T-helper 1 cell treated with Interleukin-12 subunit alpha and Interleukin-12 subunit beta and Interleukin-4 antibody, amounts not matched to agents 30 μg/mL and 1 μg/mL, for 36 hours (primary cell): ENCODE data around the gene TMEM87B.

Experiments
- H3K27ac Mint-ChIP-seq: one replicate; pipeline ENCODE4 v1.8.0; 2021; ENCODE audit warnings: mild to moderate bottlenecking, mixed read lengths
- H3K27me3 Mint-ChIP-seq: one replicate; pipeline ENCODE4 v1.8.0; 2021; ENCODE audit warnings: low read depth, mixed read lengths
- H3K36me3 Mint-ChIP-seq: one replicate; pipeline ENCODE4 v1.8.0; 2021; ENCODE audit warnings: low read depth, mixed read lengths
- H3K4me1 Mint-ChIP-seq: one replicate; pipeline ENCODE4 v1.8.0; 2021; ENCODE audit warnings: low read depth, mixed read lengths
- H3K4me3 Mint-ChIP-seq: one replicate; pipeline ENCODE4 v1.8.0; 2021; ENCODE audit warnings: mild to moderate bottlenecking, moderate library complexity, mixed read lengths
- H3K9me3 Mint-ChIP-seq: one replicate; pipeline ENCODE4 v1.8.0; 2021; ENCODE audit warnings: mixed read lengths

TMEM87B gene

GRCh38 chr2:112151701-112152440 lies 96.8 kb downstream of the TMEM87B start:
- no peak overlapping the region for H3K27ac Mint-ChIP-seq
- no peaks in the 10 kb centered on the region for H3K36me3 Mint-ChIP-seq
- no peak overlapping the region for H3K4me3 Mint-ChIP-seq
- H3K4me1 Mint-ChIP-seq: peaks cover 27% of the 10 kb centered on the region
- H3K9me3 Mint-ChIP-seq: no peaks in the 10 kb centered on the region
- peaks cover 8% of the 10 kb centered on the region for H3K27me3 Mint-ChIP-seq

- H3K27ac Mint-ChIP-seq: no peak overlapping the region
- H3K27me3 Mint-ChIP-seq: peaks cover 3% of the 10 kb centered on the region
- H3K9me3 Mint-ChIP-seq: no peaks in the 10 kb centered on the region
- no peaks in the 10 kb centered on the region for H3K36me3 Mint-ChIP-seq
- H3K4me1 Mint-ChIP-seq: peaks cover 30% of the 10 kb centered on the region
- H3K4me3 Mint-ChIP-seq: no peak overlapping the region
Observed at GRCh38 chr2:112152476-112153178, 97.6 kb downstream of the TMEM87B start.

GRCh38 chr2:112153179-112153490 lies 98.1 kb downstream of the TMEM87B start:
- no peaks in the 10 kb centered on the region for H3K9me3 Mint-ChIP-seq
- H3K36me3 Mint-ChIP-seq: no peaks in the 10 kb centered on the region
- peaks cover under 1% of the 10 kb centered on the region for H3K27me3 Mint-ChIP-seq
- H3K4me1 Mint-ChIP-seq: peaks cover 30% of the 10 kb centered on the region
- no peak overlapping the region for H3K27ac Mint-ChIP-seq
- no peak overlapping the region for H3K4me3 Mint-ChIP-seq

GRCh38 chr2:112153501-112153900 lies 98.4 kb downstream of the TMEM87B start:
- Mint-ChIP-seq H3K27me3 (no peaks in the 10 kb centered on the region), H3K27ac (no peak overlapping the region), H3K9me3 (no peaks in the 10 kb centered on the region), H3K4me3 (no peak overlapping the region), H3K4me1 (peaks cover 30% of the 10 kb centered on the region), H3K36me3 (no peaks in the 10 kb centered on the region)

GRCh38 chr2:112154246-112155117 lies 99.4 kb downstream of the TMEM87B start:
- Mint-ChIP-seq H3K36me3 (no peaks in the 10 kb centered on the region), H3K4me1 (peaks cover 30% of the 10 kb centered on the region), H3K27me3 (no peaks in the 10 kb centered on the region), H3K4me3 (no peak overlapping the region), H3K9me3 (no peaks in the 10 kb centered on the region), H3K27ac (no peak overlapping the region)

- H3K27me3 Mint-ChIP-seq: no peaks in the 10 kb centered on the region
- peak overlapping the region; percentile 63 for H3K4me3 Mint-ChIP-seq
- H3K27ac Mint-ChIP-seq: peak overlapping the region; percentile 81
- H3K36me3 Mint-ChIP-seq: no peaks in the 10 kb centered on the region
- H3K9me3 Mint-ChIP-seq: no peaks in the 10 kb centered on the region
- H3K4me1 Mint-ChIP-seq: peaks cover 33% of the 10 kb centered on the region
Observed at GRCh38 chr2:112155331-112156151, 100.5 kb downstream of the TMEM87B start.

- Mint-ChIP-seq H3K27ac (peak overlapping the region; percentile 81), H3K4me3 (peak overlapping the region; percentile 63), H3K4me1 (peaks cover 36% of the 10 kb centered on the region), H3K9me3 (no peaks in the 10 kb centered on the region), H3K27me3 (no peaks in the 10 kb centered on the region), H3K36me3 (no peaks in the 10 kb centered on the region)
Observed at GRCh38 chr2:112156152-112156986, 101.3 kb downstream of the TMEM87B start.

- no peaks in the 10 kb centered on the region for H3K36me3 Mint-ChIP-seq
- no peaks in the 10 kb centered on the region for H3K27me3 Mint-ChIP-seq
- H3K9me3 Mint-ChIP-seq: no peaks in the 10 kb centered on the region
- H3K4me3 Mint-ChIP-seq: peak overlapping the region; percentile 21
- H3K4me1 Mint-ChIP-seq: peaks cover 36% of the 10 kb centered on the region
- peak overlapping the region; percentile 34 for H3K27ac Mint-ChIP-seq
Observed at GRCh38 chr2:112157472-112157871, 102.4 kb downstream of the TMEM87B start.

GRCh38 chr2:112159454-112159921 lies 104.4 kb downstream of the TMEM87B start:
- H3K27ac Mint-ChIP-seq: no peak overlapping the region
- H3K4me3 Mint-ChIP-seq: no peak overlapping the region
- no peaks in the 10 kb centered on the region for H3K9me3 Mint-ChIP-seq
- H3K4me1 Mint-ChIP-seq: peaks cover 34% of the 10 kb centered on the region
- no peaks in the 10 kb centered on the region for H3K36me3 Mint-ChIP-seq
- no peaks in the 10 kb centered on the region for H3K27me3 Mint-ChIP-seq

GRCh38 chr2:112160283-112161250 lies 105.5 kb downstream of the TMEM87B start:
- no peaks in the 10 kb centered on the region for H3K9me3 Mint-ChIP-seq
- H3K4me1 Mint-ChIP-seq: peaks cover 23% of the 10 kb centered on the region
- no peak overlapping the region for H3K4me3 Mint-ChIP-seq
- no peaks in the 10 kb centered on the region for H3K36me3 Mint-ChIP-seq
- H3K27ac Mint-ChIP-seq: no peak overlapping the region
- H3K27me3 Mint-ChIP-seq: no peaks in the 10 kb centered on the region

- no peaks in the 10 kb centered on the region for H3K9me3 Mint-ChIP-seq
- H3K27me3 Mint-ChIP-seq: no peaks in the 10 kb centered on the region
- H3K36me3 Mint-ChIP-seq: no peaks in the 10 kb centered on the region
- H3K27ac Mint-ChIP-seq: no peak overlapping the region
- H3K4me3 Mint-ChIP-seq: no peak overlapping the region
- H3K4me1 Mint-ChIP-seq: peaks cover 13% of the 10 kb centered on the region
Observed at GRCh38 chr2:112161431-112162145, 106.5 kb downstream of the TMEM87B start.

- peaks cover 9% of the 10 kb centered on the region for H3K4me1 Mint-ChIP-seq
- no peak overlapping the region for H3K27ac Mint-ChIP-seq
- no peaks in the 10 kb centered on the region for H3K27me3 Mint-ChIP-seq
- H3K36me3 Mint-ChIP-seq: no peaks in the 10 kb centered on the region
- H3K4me3 Mint-ChIP-seq: no peak overlapping the region
- no peaks in the 10 kb centered on the region for H3K9me3 Mint-ChIP-seq
Observed at GRCh38 chr2:112162341-112162740, 107.3 kb downstream of the TMEM87B start.
